ENCODE results near the gene ASCC1.

GRCh38 chr10:72253578-72253977 lies 37.5 kb upstream of the ASCC1 start:
- TF ChIP-seq CTCF (IDR thresholded peaks at IDR 0.05) (no peak), EZH2phosphoT487 (IDR thresholded peaks at IDR 0.05) (no peak), EZH2 (IDR thresholded peaks at IDR 0.05) (no peak)

Measured in neural progenitor cell (in vitro differentiated cells).